HEK293 (cell line): ENCODE results near the gene CYB5D1.
A peak's percentile ranks its signal among the peaks of the same experiment; 100 is the strongest.

ENCODE experiments used
- CTCF ChIA-PET: fragments of 350-600 bp; formaldehyde crosslinking; extraction: SDS; loops from one replicate; lab custom pipeline; 2021; ENCODE audit warnings: antibody characterized with exemption; lab: Yijun Ruan, JAX
- POLR2A ChIA-PET: fragments of 300-600 bp; formaldehyde crosslinking; extraction: SDS; loops from one replicate; lab custom pipeline; 2020; ENCODE audit warnings: antibody characterized with exemption, inconsistent platforms; lab: Yijun Ruan, JAX
- H3K27ac ChIP-seq: fragments of 200-500 bp; sonication (Bioruptor generic); 2 replicates; pipeline ENCODE4 v1.5.1; 2014; ENCODE audit warnings: low read depth, low read length, control low read depth, inconsistent platforms; ENCODE audit errors: extremely low read depth
- H3K36me3 ChIP-seq, 2 experiments: fragments of 200-500 bp in 1 of 2; sonication (Bioruptor generic) in 1 of 2; 1 replicate in 1 of 2; 2 replicates in 1 of 2; pipeline ENCODE4 v1.5.1; 2014 to 2017; ENCODE audit warnings: inconsistent platforms in 2 of 2, low read length in 2 of 2; ENCODE audit not compliant: control insufficient read depth in 2 of 2, insufficient read depth in 1 of 2
- H3K4me1 ChIP-seq: fragments of 200-500 bp; sonication (Bioruptor generic); 2 replicates; pipeline ENCODE4 v1.5.1; 2014; ENCODE audit warnings: mild to moderate bottlenecking, low read length, inconsistent platforms; ENCODE audit not compliant: control insufficient read depth, insufficient read depth
- H3K4me3 ChIP-seq: 2 replicates; pipeline ENCODE4 v1.5.1; 2011; ENCODE audit warnings: low read depth, mild to moderate bottlenecking, control low read depth, low read length, moderate library complexity
- H3K9me3 ChIP-seq: fragments of 200-500 bp; sonication (Bioruptor generic); 2 replicates; pipeline ENCODE4 v1.5.1; 2014; ENCODE audit warnings: low read depth, low read length, inconsistent platforms; ENCODE audit not compliant: control insufficient read depth, insufficient read depth
- GFI1B ChIP-seq: fragments of 450-650 bp; formaldehyde crosslinking; IDR thresholded peaks from 2 replicates; pipeline ENCODE4 v1.5.1; 2016; ENCODE audit warnings: missing biosample characterization, missing genetic modification characterization
- KLF1 ChIP-seq: fragments of 450-650 bp; formaldehyde crosslinking; IDR thresholded peaks from 2 replicates; pipeline ENCODE4 v1.5.1; 2016; ENCODE audit warnings: missing biosample characterization, missing genetic modification characterization
- SCRT1 ChIP-seq: fragments of 450-650 bp; formaldehyde crosslinking; IDR thresholded peaks from 2 replicates; pipeline ENCODE4 v1.5.1; 2016; ENCODE audit warnings: missing biosample characterization, missing genetic modification characterization, borderline replicate concordance
- SP2 ChIP-seq: fragments of 450-650 bp; formaldehyde crosslinking; IDR thresholded peaks from 2 replicates; pipeline ENCODE4 v1.5.1; 2016; ENCODE audit warnings: missing biosample characterization, missing genetic modification characterization
- YY2 ChIP-seq: fragments of 450-650 bp; formaldehyde crosslinking; IDR thresholded peaks from 2 replicates; pipeline ENCODE4 v1.5.1; 2016; ENCODE audit warnings: missing biosample characterization, missing genetic modification characterization
- ZBTB17 ChIP-seq: fragments of 450-650 bp; formaldehyde crosslinking; IDR thresholded peaks from 2 replicates; pipeline ENCODE4 v1.5.1; 2016; ENCODE audit warnings: missing biosample characterization, missing genetic modification characterization
- ZBTB20 ChIP-seq: fragments of 450-650 bp; formaldehyde crosslinking; IDR thresholded peaks from 2 replicates; pipeline ENCODE4 v1.5.1; 2016; ENCODE audit warnings: missing biosample characterization, missing genetic modification characterization
- ZBTB26 ChIP-seq: fragments of 450-650 bp; formaldehyde crosslinking; optimal IDR thresholded peaks from 2 replicates; pipeline ENCODE3; 2016; ENCODE audit warnings: missing biosample characterization, mild to moderate bottlenecking, missing genetic modification characterization
- ZFP3 ChIP-seq: fragments of 450-650 bp; formaldehyde crosslinking; IDR thresholded peaks from 2 replicates; pipeline ENCODE4 v1.5.1; 2016; ENCODE audit warnings: low read depth, missing biosample characterization, missing genetic modification characterization
- ZNF112 ChIP-seq: fragments of 450-650 bp; formaldehyde crosslinking; IDR thresholded peaks from 2 replicates; pipeline ENCODE4 v1.5.0; 2017; ENCODE audit warnings: missing biosample characterization, missing genetic modification characterization
- ZNF133 ChIP-seq: fragments of 450-650 bp; formaldehyde crosslinking; IDR thresholded peaks from 2 replicates; pipeline ENCODE4 v1.5.1; 2016; ENCODE audit warnings: missing biosample characterization, missing genetic modification characterization
- ZNF146 ChIP-seq: fragments of 450-650 bp; formaldehyde crosslinking; IDR thresholded peaks from 2 replicates; pipeline ENCODE4 v1.5.1; 2016; ENCODE audit warnings: missing biosample characterization, missing genetic modification characterization
- ZNF221 ChIP-seq: fragments of 450-650 bp; formaldehyde crosslinking; IDR thresholded peaks from 2 replicates; pipeline ENCODE4 v1.5.1; 2017; ENCODE audit warnings: missing biosample characterization, missing genetic modification characterization, borderline replicate concordance
- ZNF223 ChIP-seq: fragments of 450-650 bp; formaldehyde crosslinking; IDR thresholded peaks from 2 replicates; pipeline ENCODE4 v1.5.1; 2016; ENCODE audit warnings: missing biosample characterization, missing genetic modification characterization
- ZNF24 ChIP-seq: fragments of 450-650 bp; formaldehyde crosslinking; IDR thresholded peaks from 2 replicates; pipeline ENCODE4 v1.5.1; 2016; ENCODE audit warnings: missing biosample characterization, missing genetic modification characterization
- ZNF274 ChIP-seq, 2 experiments: fragments of 200-500 bp in 1 of 2; fragments of 450-650 bp in 1 of 2; sonication (Bioruptor generic) in 1 of 2; formaldehyde crosslinking in 1 of 2; IDR thresholded peaks; 2 replicates each; pipeline versions ENCODE4 v1.5.1 to v1.6.1; 2014 to 2016; ENCODE audit warnings: borderline replicate concordance in 1 of 2, inconsistent platforms in 1 of 2, low read length in 1 of 2, missing biosample characterization in 1 of 2, missing genetic modification characterization in 1 of 2
- ZNF341 ChIP-seq: fragments of 450-650 bp; formaldehyde crosslinking; IDR thresholded peaks from 2 replicates; pipeline ENCODE4; 2016; ENCODE audit warnings: low read depth, missing biosample characterization, missing genetic modification characterization
- ZNF426 ChIP-seq: fragments of 450-650 bp; formaldehyde crosslinking; IDR thresholded peaks from 2 replicates; pipeline ENCODE4 v1.5.1; 2017; ENCODE audit warnings: missing biosample characterization, missing genetic modification characterization, mild to moderate bottlenecking, inconsistent platforms, moderate library complexity
- ZNF48 ChIP-seq: fragments of 450-650 bp; formaldehyde crosslinking; IDR thresholded peaks from 2 replicates; pipeline ENCODE4 v1.5.1; 2016; ENCODE audit warnings: missing biosample characterization, missing genetic modification characterization
- ZNF510 ChIP-seq: fragments of 450-650 bp; formaldehyde crosslinking; IDR thresholded peaks from 2 replicates; pipeline ENCODE4 v1.5.1; 2018; ENCODE audit warnings: mild to moderate bottlenecking, missing genetic modification characterization, missing biosample characterization; ENCODE audit not compliant: insufficient replicate concordance
- ZNF521 ChIP-seq: fragments of 450-650 bp; formaldehyde crosslinking; IDR thresholded peaks from 2 replicates; pipeline ENCODE4 v1.5.1; 2017; ENCODE audit warnings: missing biosample characterization, mild to moderate bottlenecking, missing genetic modification characterization
- ZNF571 ChIP-seq: fragments of 450-650 bp; formaldehyde crosslinking; IDR thresholded peaks from 2 replicates; pipeline ENCODE4 v1.5.0; 2017; ENCODE audit warnings: missing biosample characterization, missing genetic modification characterization
- ZNF629 ChIP-seq: fragments of 450-650 bp; formaldehyde crosslinking; IDR thresholded peaks from 2 replicates; pipeline ENCODE4 v1.5.1; 2017; ENCODE audit warnings: missing biosample characterization, missing genetic modification characterization
- ZNF704 ChIP-seq: fragments of 450-650 bp; formaldehyde crosslinking; IDR thresholded peaks from 2 replicates; pipeline ENCODE4 v1.5.1; 2016; ENCODE audit warnings: missing biosample characterization, missing genetic modification characterization
- ZNF747 ChIP-seq: fragments of 450-650 bp; formaldehyde crosslinking; IDR thresholded peaks from 2 replicates; pipeline ENCODE4 v1.5.1; 2016; ENCODE audit warnings: missing biosample characterization, missing genetic modification characterization
- ZNF76 ChIP-seq: fragments of 450-650 bp; formaldehyde crosslinking; IDR thresholded peaks from 2 replicates; pipeline ENCODE4; 2016; ENCODE audit warnings: low read depth, missing biosample characterization, missing genetic modification characterization, borderline replicate concordance
- ZNF768 ChIP-seq: fragments of 450-650 bp; formaldehyde crosslinking; IDR thresholded peaks from 2 replicates; pipeline ENCODE4 v1.5.1; 2018; ENCODE audit warnings: missing biosample characterization, mild to moderate bottlenecking, missing genetic modification characterization
- TF ChIP-seq, protein P1 (sequence below): fragments of 450-650 bp; formaldehyde crosslinking; IDR thresholded peaks from 2 replicates; pipeline ENCODE4 v1.5.1; 2016; ENCODE audit warnings: missing biosample characterization, missing genetic modification characterization
- TF ChIP-seq, protein P2 (sequence below): fragments of 450-650 bp; formaldehyde crosslinking; IDR thresholded peaks from 2 replicates; pipeline ENCODE4 v1.5.1; 2017; ENCODE audit warnings: missing biosample characterization, missing genetic modification characterization
- TF ChIP-seq, protein P3 (sequence below): fragments of 450-650 bp; formaldehyde crosslinking; IDR thresholded peaks from 2 replicates; pipeline ENCODE4 v1.5.1; 2016; ENCODE audit warnings: missing biosample characterization, missing genetic modification characterization

Gene CYB5D1

GRCh38 chr17:7836596-7837407 is 21.0 kb upstream of the CYB5D1 start:
- Histone ChIP-seq H3K9me3 (no peaks in the 10 kb centered on the region), H3K4me1 (peaks cover 32% of the 10 kb centered on the region), H3K27ac (peak overlapping the region; percentile 100), H3K36me3 (peaks cover 0 to 7% of the 10 kb centered on the region in 2 experiments; a peak in 1 of 3 replicates), H3K4me3 (peak overlapping the region; percentile 60)
- CTCF ChIA-PET: interaction anchor here (0.6 to 2.5 kb wide), 11 partner anchors 12 to 441 kb away, joined by 3 to 16 read pairs (median 4); partner anchors contain the start of gene NAA38
- POLR2A ChIA-PET: interaction anchor here (0.6 to 6.1 kb wide), 9 partner anchors 7 to 557 kb away, joined by 3 to 56 read pairs (median 8); partner anchors contain the start of genes CYB5D1, NAA38, TMEM88 and TP53
- TF ChIP-seq ZFP3 (tag by site-specific recombination): no peak
- TF ChIP-seq ZNF571 (tag by site-specific recombination): no peak
- peak; percentile 98 for TF ChIP-seq ZNF341 (tag by site-specific recombination)
- TF ChIP-seq YY2: peak; percentile 77
- TF ChIP-seq ZNF221 (tag by site-specific recombination): peak; percentile 65; the same call in 1 of the 2 replicates
- TF ChIP-seq ZNF521 (tag by site-specific recombination): no peak
- TF ChIP-seq ZNF133 (tag by site-specific recombination): no peak
- no peak for TF ChIP-seq ZNF274 (IDR thresholded peaks at IDR 0.05; ENCODE audit: low read length)
- TF ChIP-seq ZNF274 (tag by site-specific recombination; IDR thresholded peaks at IDR 0.05; ENCODE audit: borderline replicate concordance): no peak
- no peak for TF ChIP-seq ZNF112 (tag by site-specific recombination)
- TF ChIP-seq ZNF510 (tag by site-specific recombination): no peak
- TF ChIP-seq ZNF747 (tag by site-specific recombination): no peak
- peak; percentile 99 for TF ChIP-seq ZNF629 (tag by site-specific recombination)
- TF ChIP-seq ZBTB20: no peak
- TF ChIP-seq, protein P1, sequence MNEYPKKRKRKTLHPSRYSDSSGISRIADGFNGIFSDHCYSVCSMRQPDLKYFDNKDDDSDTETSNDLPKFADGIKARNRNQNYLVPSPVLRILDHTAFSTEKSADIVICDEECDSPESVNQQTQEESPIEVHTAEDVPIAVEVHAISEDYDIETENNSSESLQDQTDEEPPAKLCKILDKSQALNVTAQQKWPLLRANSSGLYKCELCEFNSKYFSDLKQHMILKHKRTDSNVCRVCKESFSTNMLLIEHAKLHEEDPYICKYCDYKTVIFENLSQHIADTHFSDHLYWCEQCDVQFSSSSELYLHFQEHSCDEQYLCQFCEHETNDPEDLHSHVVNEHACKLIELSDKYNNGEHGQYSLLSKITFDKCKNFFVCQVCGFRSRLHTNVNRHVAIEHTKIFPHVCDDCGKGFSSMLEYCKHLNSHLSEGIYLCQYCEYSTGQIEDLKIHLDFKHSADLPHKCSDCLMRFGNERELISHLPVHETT: peak; percentile 99
- peak; percentile 76 for TF ChIP-seq ZNF146 (tag by site-specific recombination)
- TF ChIP-seq ZNF704 (tag by site-specific recombination): no peak
- no peak for TF ChIP-seq ZNF426
- TF ChIP-seq, protein P2, sequence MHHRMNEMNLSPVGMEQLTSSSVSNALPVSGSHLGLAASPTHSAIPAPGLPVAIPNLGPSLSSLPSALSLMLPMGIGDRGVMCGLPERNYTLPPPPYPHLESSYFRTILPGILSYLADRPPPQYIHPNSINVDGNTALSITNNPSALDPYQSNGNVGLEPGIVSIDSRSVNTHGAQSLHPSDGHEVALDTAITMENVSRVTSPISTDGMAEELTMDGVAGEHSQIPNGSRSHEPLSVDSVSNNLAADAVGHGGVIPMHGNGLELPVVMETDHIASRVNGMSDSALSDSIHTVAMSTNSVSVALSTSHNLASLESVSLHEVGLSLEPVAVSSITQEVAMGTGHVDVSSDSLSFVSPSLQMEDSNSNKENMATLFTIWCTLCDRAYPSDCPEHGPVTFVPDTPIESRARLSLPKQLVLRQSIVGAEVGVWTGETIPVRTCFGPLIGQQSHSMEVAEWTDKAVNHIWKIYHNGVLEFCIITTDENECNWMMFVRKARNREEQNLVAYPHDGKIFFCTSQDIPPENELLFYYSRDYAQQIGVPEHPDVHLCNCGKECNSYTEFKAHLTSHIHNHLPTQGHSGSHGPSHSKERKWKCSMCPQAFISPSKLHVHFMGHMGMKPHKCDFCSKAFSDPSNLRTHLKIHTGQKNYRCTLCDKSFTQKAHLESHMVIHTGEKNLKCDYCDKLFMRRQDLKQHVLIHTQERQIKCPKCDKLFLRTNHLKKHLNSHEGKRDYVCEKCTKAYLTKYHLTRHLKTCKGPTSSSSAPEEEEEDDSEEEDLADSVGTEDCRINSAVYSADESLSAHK (tag by site-specific recombination): peak; percentile 96
- TF ChIP-seq ZNF76: peak; percentile 92
- TF ChIP-seq ZNF24 (tag by site-specific recombination): peak; percentile 97
- peak; percentile 77 for TF ChIP-seq ZBTB26 (tag by site-specific recombination)
- peak; percentile 94 for TF ChIP-seq ZBTB17 (tag by site-specific recombination)
- TF ChIP-seq, protein P3, sequence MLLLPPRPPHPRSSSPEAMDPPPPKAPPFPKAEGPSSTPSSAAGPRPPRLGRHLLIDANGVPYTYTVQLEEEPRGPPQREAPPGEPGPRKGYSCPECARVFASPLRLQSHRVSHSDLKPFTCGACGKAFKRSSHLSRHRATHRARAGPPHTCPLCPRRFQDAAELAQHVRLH (tag by site-specific recombination): peak; percentile 94
- no peak for TF ChIP-seq ZNF768
- no peak for TF ChIP-seq ZNF48 (tag by site-specific recombination)
- TF ChIP-seq SP2: peak; percentile 87
- no peak for TF ChIP-seq ZNF223
- peak; percentile 84 for TF ChIP-seq SCRT1
- TF ChIP-seq KLF1 (tag by site-specific recombination): peak; percentile 99
- peak; percentile 61 for TF ChIP-seq GFI1B (tag by site-specific recombination)
